IMR-90 (cell line): ENCODE results near the gene HHATL. TPM values are rescaled to one million over a fixed set of nuclear protein-coding genes. Genes with fewer than 3 reads are reported as not detected.
"Not testable (repeated sequence)": the region's sequence is repeated elsewhere in the genome, so short reads cannot be mapped to it uniquely, and the experiment has no call there.

ENCODE experiments used
- ATAC-seq: fragments of 200-7000 bp; cut with Tn5 transposase; 2 replicates; pipeline ENCODE4 v1.9.1; 2020; ENCODE audit warnings: low read depth, mild to moderate bottlenecking, moderate library complexity
- BruUV-seq: library from RNA; stranded (reverse); fragments of 400-500 nt; replicated peaks from 2 replicates; lab custom pipeline; 2021; lab: Mats Ljungman, UMichigan
- CTCF ChIA-PET: fragments of 300-600 bp; formaldehyde crosslinking; extraction: SDS; loops from one replicate; lab custom pipeline; 2021; ENCODE audit warnings: antibody characterized with exemption; lab: Yijun Ruan, JAX
- POLR2A ChIA-PET: fragments of 300-600 bp; sonication (Branson Sonifier 250); formaldehyde crosslinking; loops from one replicate; lab custom pipeline; 2022; ENCODE audit warnings: antibody characterized with exemption; ENCODE audit not compliant: unreplicated experiment; lab: Charles Lee
- DNase-seq: peaks from one replicate; pipeline ENCODE4 v3.0.0; 2013
- H2AFZ ChIP-seq: replicated peaks from 2 replicates; pipeline ENCODE3; 2013; ENCODE audit warnings: low read length, mild to moderate bottlenecking; ENCODE audit not compliant: poor library complexity
- H2AK5ac ChIP-seq: 2 replicates; pipeline ENCODE4 v1.6.1; 2013; ENCODE audit warnings: low read depth, low read length, inconsistent platforms
- H2AK9ac ChIP-seq: replicated peaks from 2 replicates; pipeline ENCODE3; 2013; ENCODE audit warnings: mild to moderate bottlenecking, low read depth, low read length, moderate library complexity; ENCODE audit not compliant: poor library complexity
- H2BK120ac ChIP-seq: 2 replicates; pipeline ENCODE4 v1.6.1; 2013; ENCODE audit warnings: low read depth, low read length, inconsistent platforms
- H2BK15ac ChIP-seq: 3 replicates; pipeline ENCODE4 v1.6.1; 2013; ENCODE audit warnings: low read depth, low read length, inconsistent platforms
- H2BK20ac ChIP-seq: 2 replicates; pipeline ENCODE4 v1.6.1; 2013; ENCODE audit warnings: low read depth, mild to moderate bottlenecking, inconsistent platforms, low read length, moderate library complexity
- H2BK5ac ChIP-seq: 2 replicates; pipeline ENCODE4 v1.6.1; 2013; ENCODE audit warnings: mild to moderate bottlenecking, low read depth, low read length, inconsistent platforms; ENCODE audit not compliant: poor library complexity, severe bottlenecking
- H3K14ac ChIP-seq: replicated peaks from 2 replicates; pipeline ENCODE4 v1.6.1; 2013; ENCODE audit warnings: low read depth, low read length, inconsistent platforms
- H3K18ac ChIP-seq: 2 replicates; pipeline ENCODE4 v1.6.1; 2013; ENCODE audit warnings: low read depth, low read length, control low read depth
- H3K23ac ChIP-seq: 2 replicates; pipeline ENCODE4 v1.6.1; 2013; ENCODE audit warnings: low read depth, low read length, inconsistent platforms
- H3K27ac ChIP-seq: 2 replicates; pipeline ENCODE4 v1.5.1; 2013; ENCODE audit warnings: mild to moderate bottlenecking, control low read depth, low read length; ENCODE audit not compliant: insufficient read depth
- H3K27me3 ChIP-seq: 2 replicates; pipeline ENCODE4 v1.6.1; 2013; ENCODE audit warnings: low read length; ENCODE audit not compliant: control insufficient read depth, insufficient read depth
- H3K36me3 ChIP-seq: 2 replicates; pipeline ENCODE4 v1.6.1; 2013; ENCODE audit warnings: low read length, mixed read lengths; ENCODE audit not compliant: control insufficient read depth, insufficient read depth
- H3K4ac ChIP-seq: 2 replicates; pipeline ENCODE4 v1.6.1; 2013; ENCODE audit warnings: low read depth, low read length, inconsistent platforms
- H3K4me1 ChIP-seq: 2 replicates; pipeline ENCODE4 v1.6.1; 2013; ENCODE audit warnings: low read length, mixed read lengths; ENCODE audit not compliant: control insufficient read depth, insufficient read depth
- H3K4me2 ChIP-seq: 2 replicates; pipeline ENCODE4 v1.6.1; 2013; ENCODE audit warnings: low read depth, mild to moderate bottlenecking, control low read depth, low read length, moderate library complexity
- H3K4me3 ChIP-seq: 2 replicates; pipeline ENCODE4 v1.5.1; 2013; ENCODE audit warnings: low read depth, mild to moderate bottlenecking, control low read depth, low read length, moderate library complexity; ENCODE audit not compliant: insufficient read depth
- H3K56ac ChIP-seq: 2 replicates; pipeline ENCODE4 v1.6.1; 2013; ENCODE audit warnings: low read length, inconsistent platforms; ENCODE audit not compliant: insufficient read depth; ENCODE audit errors: extremely low read depth
- H3K79me1 ChIP-seq, 2 experiments: 2 replicates each; pipeline ENCODE4 v1.6.1; 2013; ENCODE audit warnings: low read length in 2 of 2, inconsistent platforms in 1 of 2, low read depth in 1 of 2
- H3K9ac ChIP-seq: 2 replicates; pipeline ENCODE4 v1.6.1; 2013; ENCODE audit warnings: low read depth, low read length, control low read depth
- H3K9me1 ChIP-seq: 2 replicates; pipeline ENCODE4 v1.6.1; 2013; ENCODE audit warnings: low read length, inconsistent platforms; ENCODE audit not compliant: insufficient read depth
- H3K9me3 ChIP-seq: 2 replicates; pipeline ENCODE4 v1.6.1; 2013; ENCODE audit warnings: low read length; ENCODE audit not compliant: control insufficient read depth, insufficient read depth
- H4K20me1 ChIP-seq: 2 replicates; pipeline ENCODE4 v1.6.1; 2013; ENCODE audit warnings: low read length, inconsistent platforms; ENCODE audit not compliant: insufficient read depth
- H4K5ac ChIP-seq: 2 replicates; pipeline ENCODE4 v1.6.1; 2013; ENCODE audit warnings: mild to moderate bottlenecking, low read depth, low read length, control low read depth
- H4K8ac ChIP-seq, 2 experiments: 2 replicates each; pipeline ENCODE4 v1.6.1; 2013; ENCODE audit warnings: low read depth in 2 of 2, low read length in 2 of 2, control low read depth in 1 of 2, inconsistent platforms in 1 of 2
- H4K91ac ChIP-seq: 2 replicates; pipeline ENCODE4 v1.6.1; 2013; ENCODE audit warnings: low read depth, low read length, inconsistent platforms; ENCODE audit not compliant: insufficient read depth
- WGBS, 2 experiments: methylation state at CpG; one replicate each; pipeline versions ENCODE4 v1.1.5 to v1.1.7; 2013; ENCODE audit warnings: missing lambda C conversion rate in 2 of 2; ENCODE audit not compliant: insufficient read length in 1 of 2; ENCODE audit errors: extremely low coverage in 2 of 2; 5-methylcytosine and 5-hydroxymethylcytosine counted together
- dilution Hi-C: fragments of 300-500 bp; cut with HindIII; formaldehyde crosslinking; loops from one replicate; pipeline ENCODE4 v1.14.3; 2018; ENCODE audit warnings: low sequenced_read_pairs; ENCODE audit not compliant: unreplicated experiment
- in situ Hi-C: fragments of 300-500 bp; cut with MboI; formaldehyde crosslinking; loops from 3 replicates; pipeline ENCODE4 v1.14.3; 2019; ENCODE audit warnings: low sequenced_read_pairs, inconsistent platforms, mixed read lengths
- intact Hi-C: fragments of 100-400 bp; cut with micrococcal nuclease; formaldehyde crosslinking; loops from 2 replicates; pipeline ENCODE4 v1.10.0; 2022
- polyA plus RNA-seq, 3 experiments: library from polyadenylated mRNA; depleted of rRNA; stranded (reverse); fragments of >200 nt; gene quantifications; 2 replicates each; pipeline ENCODE4 v1.2.3, GENCODE V29; 2012; ENCODE audit warnings: low replicate concordance in 1 of 3
- total RNA-seq: library from RNA; depleted of rRNA; stranded (reverse); fragments of >200 nt; gene quantifications from 2 replicates; pipeline ENCODE4 v1.2.3, GENCODE V29; 2012

Gene HHATL
- total and polyA plus RNA-seq, 2 of the 4 experiments (the other 2 are of a cell fraction): not detected

GRCh38 chr3:42722442-42722841, 19.8 kb upstream of the HHATL start:
- H2BK15ac ChIP-seq, H3K4me1 ChIP-seq, H3K9me1 ChIP-seq, dilution Hi-C loops, H2AK9ac ChIP-seq, CTCF ChIA-PET, H3K27ac ChIP-seq, H3K4me3 ChIP-seq, H4K5ac ChIP-seq, H3K79me1 ChIP-seq, H3K9me3 ChIP-seq, BruUV-seq, H2BK120ac ChIP-seq, H3K4ac ChIP-seq, H2AFZ ChIP-seq, POLR2A ChIA-PET, H4K8ac ChIP-seq, ATAC-seq, H2BK20ac ChIP-seq, H3K18ac ChIP-seq, DNase-seq, H3K9ac ChIP-seq, H3K23ac ChIP-seq, H4K91ac ChIP-seq, intact Hi-C loops, H2BK5ac ChIP-seq, in situ Hi-C loops, H3K56ac ChIP-seq, H3K36me3 ChIP-seq, H3K4me2 ChIP-seq, H3K14ac ChIP-seq, H2AK5ac ChIP-seq, H4K20me1 ChIP-seq: not testable (repeated sequence)
- WGBS, 2 experiments: 80% methylated on average over 1 of the region's 3 CpGs; no CpG with 5 or more reads in 1 of the 2 experiments
- peaks cover 18% of the 10 kb centered on the region for H3K27me3 ChIP-seq
